Mononuclear cell (primary cell): ENCODE measurements around the gene KCNC1. TPM values are rescaled to one million over a fixed set of nuclear protein-coding genes. Genes with fewer than 3 reads are reported as not detected.

Experiments used
- H3K27me3 ChIP-seq: 2 replicates; pipeline ENCODE4 v1.6.0; 2011; ENCODE audit warnings: low read length, control low read depth; ENCODE audit not compliant: insufficient read depth
- H3K4me1 ChIP-seq: 2 replicates; pipeline ENCODE4 v1.5.1; 2011; ENCODE audit warnings: mild to moderate bottlenecking, low read length, control low read depth; ENCODE audit not compliant: insufficient read depth
- H3K4me3 ChIP-seq: 2 replicates; pipeline ENCODE4 v1.5.1; 2011; ENCODE audit warnings: mild to moderate bottlenecking, low read length, moderate library complexity
- H3K9me3 ChIP-seq: 2 replicates; pipeline ENCODE4 v1.5.1; 2011; ENCODE audit warnings: low read depth, mild to moderate bottlenecking, control low read depth, low read length
- total RNA-seq: library from RNA; depleted of rRNA; stranded (reverse); fragments of >200 nt; gene quantifications from one replicate; pipeline ENCODE4 v1.2.3, GENCODE V29; 2012

KCNC1 gene
- total RNA-seq, result under 0.01 TPM

GRCh38 chr11:17734418-17734911 is at the start of gene KCNC1:
Gene KCNC1, plus strand, starts transcription at chr11:17734781. Its CDS starts 1,222 bp downstream, at chr11:17736003.
- Histone ChIP-seq H3K27me3 (peaks cover 54% of the 10 kb centered on the region), H3K4me1 (no peaks in the 10 kb centered on the region), H3K9me3 (no peaks in the 10 kb centered on the region), H3K4me3 (no peak within 1 kb of the TSS)

GRCh38 chr11:17686231-17686980 is 48.2 kb upstream of the KCNC1 start:
- H3K4me1 ChIP-seq, result no peaks in the 10 kb centered on the region
- H3K4me3 ChIP-seq, result no peak overlapping the region
- H3K27me3 ChIP-seq, result no peaks in the 10 kb centered on the region
- no peaks in the 10 kb centered on the region for H3K9me3 ChIP-seq

GRCh38 chr11:17687946-17688670 is 46.5 kb upstream of the KCNC1 start:
- H3K4me3 ChIP-seq, result no peak overlapping the region
- no peaks in the 10 kb centered on the region for H3K9me3 ChIP-seq
- H3K27me3 ChIP-seq, result peaks cover 2% of the 10 kb centered on the region
- no peaks in the 10 kb centered on the region for H3K4me1 ChIP-seq

- Histone ChIP-seq H3K27me3 (peaks cover 20% of the 10 kb centered on the region), H3K9me3 (no peaks in the 10 kb centered on the region), H3K4me3 (no peak overlapping the region), H3K4me1 (no peaks in the 10 kb centered on the region)
These were observed 43.0 kb upstream of the KCNC1 start for GRCh38 chr11:17691550-17691949.

- no peaks in the 10 kb centered on the region for H3K9me3 ChIP-seq
- no peaks in the 10 kb centered on the region for H3K4me1 ChIP-seq
- no peak overlapping the region for H3K4me3 ChIP-seq
- peaks cover 24% of the 10 kb centered on the region for H3K27me3 ChIP-seq
These were observed 42.6 kb upstream of the KCNC1 start for GRCh38 chr11:17691976-17692375.

- Histone ChIP-seq H3K4me1 (no peaks in the 10 kb centered on the region), H3K27me3 (peaks cover 29% of the 10 kb centered on the region)
These were observed 41.6 kb upstream of the KCNC1 start for GRCh38 chr11:17692931-17693330.

GRCh38 chr11:17693531-17693930 is 41.0 kb upstream of the KCNC1 start:
- Histone ChIP-seq H3K4me3 (no peak overlapping the region), H3K27me3 (peaks cover 29% of the 10 kb centered on the region), H3K4me1 (no peaks in the 10 kb centered on the region), H3K9me3 (no peaks in the 10 kb centered on the region)

More at GRCh38 chr11:17692931-17693330, 41.6 kb upstream of the KCNC1 start:
- H3K4me3 ChIP-seq, result no peak overlapping the region
- H3K9me3 ChIP-seq, result no peaks in the 10 kb centered on the region

- Histone ChIP-seq H3K4me3 (no peak overlapping the region), H3K4me1 (no peaks in the 10 kb centered on the region), H3K27me3 (peaks cover 29% of the 10 kb centered on the region), H3K9me3 (no peaks in the 10 kb centered on the region)
These were observed 40.0 kb upstream of the KCNC1 start for GRCh38 chr11:17694494-17695110.

- Histone ChIP-seq H3K27me3 (peaks cover 29% of the 10 kb centered on the region), H3K4me3 (no peak overlapping the region), H3K9me3 (no peaks in the 10 kb centered on the region), H3K4me1 (no peaks in the 10 kb centered on the region)
These were observed 38.8 kb upstream of the KCNC1 start for GRCh38 chr11:17695454-17696441.

GRCh38 chr11:17696741-17697140 is 37.8 kb upstream of the KCNC1 start:
- H3K9me3 ChIP-seq, result no peaks in the 10 kb centered on the region
- H3K4me3 ChIP-seq, result no peak overlapping the region
- H3K27me3 ChIP-seq, result peaks cover 29% of the 10 kb centered on the region
- no peaks in the 10 kb centered on the region for H3K4me1 ChIP-seq

GRCh38 chr11:17697175-17697949 is 37.2 kb upstream of the KCNC1 start:
- Histone ChIP-seq H3K4me3 (no peak overlapping the region), H3K27me3 (peaks cover 29% of the 10 kb centered on the region), H3K4me1 (no peaks in the 10 kb centered on the region), H3K9me3 (no peaks in the 10 kb centered on the region)

- no peaks in the 10 kb centered on the region for H3K9me3 ChIP-seq
- peaks cover 23% of the 10 kb centered on the region for H3K27me3 ChIP-seq
- no peak overlapping the region for H3K4me3 ChIP-seq
- no peaks in the 10 kb centered on the region for H3K4me1 ChIP-seq
These were observed 35.1 kb upstream of the KCNC1 start for GRCh38 chr11:17699147-17700114.

- H3K4me3 ChIP-seq, result no peak overlapping the region
- peaks cover 14% of the 10 kb centered on the region for H3K27me3 ChIP-seq
- H3K9me3 ChIP-seq, result no peaks in the 10 kb centered on the region
- no peaks in the 10 kb centered on the region for H3K4me1 ChIP-seq
These were observed 33.6 kb upstream of the KCNC1 start for GRCh38 chr11:17700991-17701390.
